HL-60 (cell line): ENCODE data around the gene LILRB2.
"Not testable (repeated sequence)": the region's sequence is repeated elsewhere in the genome, so short reads cannot be mapped to it uniquely, and the experiment has no call there.

Experiments used
- POLR2AphosphoS5 ChIP-seq: IDR thresholded peaks from 2 replicates; pipeline ENCODE4 v1.6.1; 2012; ENCODE audit warnings: low read depth
- REST ChIP-seq: IDR thresholded peaks from 2 replicates; pipeline ENCODE4 v1.6.1; 2012; ENCODE audit warnings: low read depth; ENCODE audit not compliant: insufficient replicate concordance
- SPI1 ChIP-seq: IDR thresholded peaks from 2 replicates; pipeline ENCODE4 v1.6.1; 2012; ENCODE audit warnings: low read depth, mild to moderate bottlenecking, borderline replicate concordance
- TF ChIP-seq, protein P1 (sequence below): IDR thresholded peaks from one replicate; pipeline ENCODE4 v1.5.1; 2011; ENCODE audit warnings: low read length, control low read depth, inconsistent platforms; ENCODE audit not compliant: insufficient read depth

DNA sequence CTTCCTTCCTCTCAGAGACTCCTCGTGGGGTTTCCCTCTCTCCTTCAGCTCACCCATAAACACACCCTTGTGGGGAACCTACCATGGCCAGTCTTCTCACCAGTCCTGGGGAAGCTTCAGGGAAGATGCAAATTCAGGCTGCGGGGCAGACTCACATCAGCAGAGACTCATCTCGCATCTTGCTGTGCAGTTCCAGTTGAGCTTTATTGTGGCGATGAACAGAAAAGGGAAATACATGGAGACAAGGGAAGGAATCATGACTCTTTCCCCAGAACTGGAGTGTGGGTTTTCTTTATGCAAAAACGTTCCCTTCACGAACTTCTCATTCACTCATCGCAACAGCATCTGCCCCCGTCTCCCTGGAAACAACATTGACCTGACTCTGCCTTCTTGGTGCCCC lies 8.2 kb upstream of the LILRB2 start:
- TF ChIP-seq, protein P1, sequence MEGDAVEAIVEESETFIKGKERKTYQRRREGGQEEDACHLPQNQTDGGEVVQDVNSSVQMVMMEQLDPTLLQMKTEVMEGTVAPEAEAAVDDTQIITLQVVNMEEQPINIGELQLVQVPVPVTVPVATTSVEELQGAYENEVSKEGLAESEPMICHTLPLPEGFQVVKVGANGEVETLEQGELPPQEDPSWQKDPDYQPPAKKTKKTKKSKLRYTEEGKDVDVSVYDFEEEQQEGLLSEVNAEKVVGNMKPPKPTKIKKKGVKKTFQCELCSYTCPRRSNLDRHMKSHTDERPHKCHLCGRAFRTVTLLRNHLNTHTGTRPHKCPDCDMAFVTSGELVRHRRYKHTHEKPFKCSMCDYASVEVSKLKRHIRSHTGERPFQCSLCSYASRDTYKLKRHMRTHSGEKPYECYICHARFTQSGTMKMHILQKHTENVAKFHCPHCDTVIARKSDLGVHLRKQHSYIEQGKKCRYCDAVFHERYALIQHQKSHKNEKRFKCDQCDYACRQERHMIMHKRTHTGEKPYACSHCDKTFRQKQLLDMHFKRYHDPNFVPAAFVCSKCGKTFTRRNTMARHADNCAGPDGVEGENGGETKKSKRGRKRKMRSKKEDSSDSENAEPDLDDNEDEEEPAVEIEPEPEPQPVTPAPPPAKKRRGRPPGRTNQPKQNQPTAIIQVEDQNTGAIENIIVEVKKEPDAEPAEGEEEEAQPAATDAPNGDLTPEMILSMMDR: not testable (repeated sequence)
- not testable (repeated sequence) for TF ChIP-seq POLR2AphosphoS5, REST, SPI1
